HG03575 (cell line): ENCODE results near the gene QRFP.
"Not testable (repeated sequence)": the region's sequence is repeated elsewhere in the genome, so short reads cannot be mapped to it uniquely, and the experiment has no call there.

Source experiments
- ATAC-seq: cut with Tn5 transposase; IDR thresholded peaks from one replicate; pipeline ENCODE4 v1.9.1; 2021; ENCODE audit not compliant: unreplicated experiment, insufficient number of reproducible peaks, low FRiP score; ENCODE audit errors: extremely low read depth

Gene QRFP

DNA sequence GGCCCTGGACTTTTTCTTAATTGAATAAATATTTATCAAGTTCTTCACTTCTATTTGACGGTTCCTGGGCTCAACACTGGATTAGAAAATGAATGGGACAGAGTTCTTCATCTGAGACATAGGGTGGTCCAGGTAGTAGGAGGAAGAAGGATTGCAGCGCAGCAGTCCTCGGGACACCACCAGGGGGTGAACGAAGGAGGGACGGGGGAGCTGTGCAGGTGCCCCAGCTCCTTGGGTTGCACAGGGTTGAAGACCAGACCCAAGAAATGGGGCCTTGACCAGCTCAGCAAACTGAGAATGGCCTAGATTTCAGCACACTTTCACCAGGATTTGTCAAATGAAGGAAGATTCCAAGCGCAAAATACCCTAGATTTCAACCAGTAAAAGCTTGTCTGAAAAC, 32.1 kb downstream of the QRFP start:
- ATAC-seq, result no peak

GRCh38 chr9:130862747-130863146, 33.9 kb downstream of the QRFP start:
- no peak for ATAC-seq

GRCh38 chr9:130862217-130862616, 34.4 kb downstream of the QRFP start:
- ATAC-seq, result no peak

- ATAC-seq, result no peak
Observed at GRCh38 chr9:130861372-130862180, 35.0 kb downstream of the QRFP start.

DNA sequence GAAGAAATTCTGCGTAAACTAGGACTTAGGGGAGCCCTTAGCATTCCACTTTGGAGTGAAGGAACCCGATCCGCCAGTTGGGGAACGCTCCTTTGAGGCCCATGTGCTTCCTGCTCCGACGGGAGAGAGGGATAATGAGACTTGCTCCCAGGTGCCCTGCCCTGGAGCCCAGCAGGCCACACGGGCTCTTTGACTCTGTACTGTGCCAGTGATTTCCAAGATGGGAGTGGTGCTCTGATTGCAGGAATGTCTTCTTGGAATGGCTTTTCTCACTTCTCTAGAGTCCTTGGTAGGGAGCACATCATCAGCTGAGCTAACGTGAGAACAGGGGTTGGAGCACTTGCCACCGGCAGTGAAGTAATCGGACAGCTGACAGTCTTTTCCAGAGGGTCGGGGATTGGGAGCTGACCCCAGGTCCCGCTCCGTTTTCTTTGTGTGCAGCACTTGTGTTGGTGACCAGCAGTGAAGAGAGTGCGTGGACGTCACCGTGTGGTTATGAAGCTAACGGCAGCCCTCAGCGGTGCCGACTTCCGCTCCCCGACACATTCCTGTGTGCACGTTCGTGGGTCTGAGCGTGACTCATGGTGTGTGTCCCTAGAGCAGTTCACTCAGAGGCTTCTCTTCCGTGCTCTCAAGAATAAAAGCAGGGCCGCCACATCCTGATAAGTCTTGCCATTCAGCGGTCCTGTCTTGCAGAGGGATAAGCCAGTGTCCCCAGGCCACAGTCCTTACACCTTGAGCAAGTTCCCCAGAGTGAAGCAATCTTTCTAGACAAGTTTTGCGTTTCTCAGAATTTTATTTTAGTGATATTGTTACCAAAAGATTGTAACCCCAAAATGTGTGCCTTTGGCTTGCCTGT, 35.9 kb downstream of the QRFP start:
- ATAC-seq, result no peak

- no peak for ATAC-seq
Observed at GRCh38 chr9:130858739-130859705, 37.6 kb downstream of the QRFP start.

GRCh38 chr9:130857864-130858738, 38.5 kb downstream of the QRFP start:
- no peak for ATAC-seq

DNA sequence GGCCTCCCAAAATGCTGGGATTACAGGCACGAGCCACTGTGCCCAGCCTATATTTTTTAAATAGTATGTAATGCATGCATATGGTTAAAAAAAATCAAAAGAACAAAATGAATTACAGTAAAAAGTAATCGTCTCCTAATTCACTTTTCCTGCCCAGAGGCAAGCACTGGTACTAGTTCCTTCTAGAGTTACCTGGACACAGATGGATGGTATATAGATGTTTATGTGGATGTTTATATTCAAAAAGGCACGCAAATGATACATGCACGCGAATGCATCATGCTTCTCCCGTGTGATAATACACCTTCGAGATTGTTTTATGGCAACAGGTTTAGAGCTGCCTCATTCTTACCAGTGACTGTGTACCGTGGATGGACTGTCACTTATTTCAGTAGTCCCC, 40.1 kb downstream of the QRFP start:
- ATAC-seq, result no peak

DNA sequence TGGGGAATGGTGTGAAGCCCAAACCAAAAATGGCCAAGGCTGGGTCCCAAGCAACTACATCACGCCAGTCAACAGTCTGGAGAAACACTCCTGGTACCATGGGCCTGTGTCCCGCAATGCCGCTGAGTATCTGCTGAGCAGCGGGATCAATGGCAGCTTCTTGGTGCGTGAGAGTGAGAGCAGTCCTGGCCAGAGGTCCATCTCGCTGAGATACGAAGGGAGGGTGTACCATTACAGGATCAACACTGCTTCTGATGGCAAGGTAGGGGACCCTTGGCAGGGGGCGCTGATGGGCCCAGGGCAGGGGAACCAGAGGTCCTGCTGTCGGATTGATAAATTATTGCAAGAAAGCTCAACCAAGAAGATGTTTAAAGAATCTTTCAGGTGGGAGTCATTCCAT, 41.8 kb downstream of the QRFP start:
- ATAC-seq, result no peak

GRCh38 chr9:130854092-130854491, 42.5 kb downstream of the QRFP start:
- ATAC-seq, result no peak

DNA sequence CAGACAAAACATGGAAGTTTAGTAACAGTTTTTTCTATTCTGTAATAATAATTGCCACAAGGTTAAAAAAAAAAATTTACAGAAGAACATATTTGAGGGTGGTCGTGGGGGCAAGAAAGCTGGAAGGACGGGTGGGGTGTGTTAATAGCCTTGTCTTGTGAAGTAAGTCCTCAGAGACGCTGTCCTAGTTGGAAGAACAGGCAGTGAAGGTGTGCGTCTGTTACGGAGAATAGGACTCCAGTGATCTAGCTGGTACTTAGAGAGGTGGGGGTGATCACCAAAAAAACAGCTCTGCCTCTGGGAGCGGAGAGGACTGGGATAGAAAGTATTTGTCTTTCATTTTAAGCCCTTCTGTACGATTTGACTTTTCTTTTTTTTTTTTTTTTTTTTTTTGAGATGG, 43.8 kb downstream of the QRFP start:
- ATAC-seq, result no peak

GRCh38 chr9:130849356-130849755, 47.3 kb downstream of the QRFP start:
- ATAC-seq, result no peak

DNA sequence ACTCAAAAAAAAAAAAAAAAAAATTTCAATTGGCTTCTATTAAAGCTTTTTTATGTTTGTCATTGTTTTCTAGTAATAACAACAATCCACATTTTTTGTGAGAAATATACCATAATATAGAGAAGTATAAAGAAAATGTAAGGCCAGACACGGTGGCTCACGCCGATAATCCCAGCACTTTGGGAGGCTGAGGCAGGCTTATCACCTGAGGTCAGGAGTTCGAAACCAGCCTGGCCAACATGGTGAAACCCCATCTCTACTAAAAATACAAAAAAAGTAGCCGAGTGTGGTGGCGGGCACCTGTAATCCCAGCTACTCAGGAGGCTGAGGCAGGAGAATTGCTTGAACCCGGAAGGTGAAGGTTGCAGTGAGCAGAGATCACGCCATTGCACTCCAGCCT, 48.1 kb downstream of the QRFP start:
- ATAC-seq, result not testable (repeated sequence)

DNA sequence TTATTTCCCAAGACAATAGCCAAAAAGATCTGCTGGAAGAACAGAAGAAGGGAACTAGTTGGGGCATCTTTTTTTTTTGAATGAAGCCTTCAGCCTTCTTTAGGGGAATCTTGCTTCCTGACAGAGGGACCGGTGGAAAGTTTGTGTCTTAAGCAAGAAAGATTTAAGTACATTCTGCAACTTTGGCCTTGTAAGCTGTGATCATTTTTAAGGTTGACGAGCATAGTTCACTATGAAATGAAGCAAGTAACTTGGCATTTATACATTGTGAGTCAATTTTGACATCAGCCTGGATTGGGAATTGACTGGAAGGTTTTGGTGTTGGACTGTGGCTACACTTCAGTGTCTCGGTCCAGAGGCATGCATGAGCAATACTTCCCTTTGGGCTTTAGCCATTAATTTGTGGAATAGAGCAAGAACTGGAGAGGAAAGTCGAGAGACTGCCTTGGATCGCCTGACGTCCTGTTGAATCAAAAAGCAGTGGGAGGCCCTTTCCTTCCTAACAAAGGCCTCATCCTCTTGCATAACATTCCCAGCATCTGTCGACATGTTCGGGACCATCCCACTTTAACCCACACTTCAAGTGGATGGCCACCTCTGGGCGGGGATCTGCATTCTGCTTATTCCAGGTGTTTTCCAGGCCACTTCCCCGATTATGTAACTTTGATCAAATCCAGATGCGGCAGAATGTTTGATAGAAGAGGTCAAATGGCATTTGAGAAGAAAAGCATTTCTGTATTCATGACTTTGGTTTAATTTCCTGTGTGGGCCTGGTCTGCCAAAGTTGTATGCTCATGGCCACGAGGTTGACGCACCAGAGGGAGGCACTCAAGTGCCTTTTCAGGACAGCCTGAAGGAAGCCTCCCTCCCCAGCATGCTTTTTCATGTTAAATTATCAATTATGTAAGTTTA, 49.0 kb downstream of the QRFP start:
- no peak for ATAC-seq

DNA sequence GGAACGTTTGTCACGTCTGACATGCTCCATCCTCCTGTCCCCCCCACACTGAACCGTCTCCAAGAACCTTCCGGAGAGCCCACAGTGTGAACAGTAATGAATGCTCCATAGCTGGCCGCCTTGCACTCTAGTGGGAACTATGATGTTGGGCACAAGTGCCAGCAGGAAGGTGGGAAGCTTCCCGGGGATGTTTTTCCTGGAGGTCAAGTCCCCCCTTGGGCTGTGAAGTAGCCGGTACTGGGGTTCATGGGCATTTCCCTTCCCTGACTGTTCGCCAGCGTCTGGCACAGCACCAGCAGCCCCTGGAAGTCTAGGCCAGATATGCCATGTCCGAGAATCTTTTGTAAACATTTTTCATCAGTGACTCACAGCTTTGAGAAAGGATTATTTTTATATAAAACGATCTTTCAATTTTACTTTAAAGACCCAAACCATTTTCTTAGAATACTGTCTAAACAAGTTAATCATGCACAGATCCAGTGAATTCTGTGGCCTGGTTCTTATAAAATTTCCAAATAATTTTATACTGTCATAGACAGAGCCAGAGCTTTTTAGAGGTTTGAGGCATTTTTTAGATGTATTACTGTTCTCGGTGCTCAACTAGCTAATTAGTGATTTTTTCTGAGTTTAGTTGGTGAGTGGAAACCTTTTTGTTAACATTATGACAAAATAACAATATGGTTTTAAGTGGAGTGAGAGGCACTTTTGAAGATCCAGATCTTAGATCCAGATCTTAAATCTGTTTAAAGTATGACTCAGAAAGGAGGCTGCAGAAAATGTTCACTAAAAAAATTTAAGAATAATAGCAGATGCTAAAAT, 49.9 kb downstream of the QRFP start:
- no peak for ATAC-seq

- no peak for ATAC-seq
Observed at GRCh38 chr9:130845901-130846481, 50.6 kb downstream of the QRFP start.
